ENCODE measurements around the gene RNASEH2B. TPM values are rescaled to one million over a fixed set of nuclear protein-coding genes. Genes with fewer than 3 reads are reported as not detected.

Gene RNASEH2B
- polyA plus RNA-seq, 1 donor from 2014 or later, result 25.2 TPM

DNA sequence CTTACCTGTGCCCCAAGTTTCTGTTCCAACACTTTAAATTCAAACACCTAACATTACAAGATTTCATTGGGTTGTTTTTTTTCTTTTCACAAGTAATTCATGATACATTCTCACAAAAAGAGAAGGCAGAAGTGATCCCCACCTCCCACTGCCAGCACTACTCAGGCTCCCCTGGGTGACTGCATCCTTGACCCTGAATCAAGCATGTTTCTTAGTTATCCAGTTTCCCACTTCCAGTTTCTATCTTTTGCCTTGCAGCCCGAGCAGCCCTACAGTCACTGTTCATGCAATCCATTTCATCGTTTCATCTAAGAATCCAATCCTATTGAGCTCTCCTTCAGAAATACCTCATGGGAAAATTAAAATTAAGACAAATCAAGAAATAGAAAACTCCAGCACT is 61.4 kb downstream of the RNASEH2B start:
- TF ChIP-seq EZH2 (IDR thresholded peaks at IDR 0.05; ENCODE audit: borderline replicate concordance, insufficient read depth, low read length, poor library complexity, severe bottlenecking) (no peak), EP300 (conservative IDR thresholded peaks at IDR 0.05; ENCODE audit: poor library complexity, severe bottlenecking) (no peak), TAF1 (IDR thresholded peaks at IDR 0.05; ENCODE audit: low read depth) (no peak), SMC3 (conservative IDR thresholded peaks at IDR 0.05; ENCODE audit: poor library complexity) (no peak), RAD21 (conservative IDR thresholded peaks at IDR 0.05) (no peak), MXI1 (conservative IDR thresholded peaks at IDR 0.05; ENCODE audit: poor library complexity, severe bottlenecking) (no peak), POLR2AphosphoS5 (IDR thresholded peaks at IDR 0.05) (no peak)
- TF ChIP-seq, protein P1, sequence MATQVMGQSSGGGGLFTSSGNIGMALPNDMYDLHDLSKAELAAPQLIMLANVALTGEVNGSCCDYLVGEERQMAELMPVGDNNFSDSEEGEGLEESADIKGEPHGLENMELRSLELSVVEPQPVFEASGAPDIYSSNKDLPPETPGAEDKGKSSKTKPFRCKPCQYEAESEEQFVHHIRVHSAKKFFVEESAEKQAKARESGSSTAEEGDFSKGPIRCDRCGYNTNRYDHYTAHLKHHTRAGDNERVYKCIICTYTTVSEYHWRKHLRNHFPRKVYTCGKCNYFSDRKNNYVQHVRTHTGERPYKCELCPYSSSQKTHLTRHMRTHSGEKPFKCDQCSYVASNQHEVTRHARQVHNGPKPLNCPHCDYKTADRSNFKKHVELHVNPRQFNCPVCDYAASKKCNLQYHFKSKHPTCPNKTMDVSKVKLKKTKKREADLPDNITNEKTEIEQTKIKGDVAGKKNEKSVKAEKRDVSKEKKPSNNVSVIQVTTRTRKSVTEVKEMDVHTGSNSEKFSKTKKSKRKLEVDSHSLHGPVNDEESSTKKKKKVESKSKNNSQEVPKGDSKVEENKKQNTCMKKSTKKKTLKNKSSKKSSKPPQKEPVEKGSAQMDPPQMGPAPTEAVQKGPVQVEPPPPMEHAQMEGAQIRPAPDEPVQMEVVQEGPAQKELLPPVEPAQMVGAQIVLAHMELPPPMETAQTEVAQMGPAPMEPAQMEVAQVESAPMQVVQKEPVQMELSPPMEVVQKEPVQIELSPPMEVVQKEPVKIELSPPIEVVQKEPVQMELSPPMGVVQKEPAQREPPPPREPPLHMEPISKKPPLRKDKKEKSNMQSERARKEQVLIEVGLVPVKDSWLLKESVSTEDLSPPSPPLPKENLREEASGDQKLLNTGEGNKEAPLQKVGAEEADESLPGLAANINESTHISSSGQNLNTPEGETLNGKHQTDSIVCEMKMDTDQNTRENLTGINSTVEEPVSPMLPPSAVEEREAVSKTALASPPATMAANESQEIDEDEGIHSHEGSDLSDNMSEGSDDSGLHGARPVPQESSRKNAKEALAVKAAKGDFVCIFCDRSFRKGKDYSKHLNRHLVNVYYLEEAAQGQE (IDR thresholded peaks at IDR 0.05; ENCODE audit: borderline replicate concordance), result no peak
- TF ChIP-seq, protein P2, sequence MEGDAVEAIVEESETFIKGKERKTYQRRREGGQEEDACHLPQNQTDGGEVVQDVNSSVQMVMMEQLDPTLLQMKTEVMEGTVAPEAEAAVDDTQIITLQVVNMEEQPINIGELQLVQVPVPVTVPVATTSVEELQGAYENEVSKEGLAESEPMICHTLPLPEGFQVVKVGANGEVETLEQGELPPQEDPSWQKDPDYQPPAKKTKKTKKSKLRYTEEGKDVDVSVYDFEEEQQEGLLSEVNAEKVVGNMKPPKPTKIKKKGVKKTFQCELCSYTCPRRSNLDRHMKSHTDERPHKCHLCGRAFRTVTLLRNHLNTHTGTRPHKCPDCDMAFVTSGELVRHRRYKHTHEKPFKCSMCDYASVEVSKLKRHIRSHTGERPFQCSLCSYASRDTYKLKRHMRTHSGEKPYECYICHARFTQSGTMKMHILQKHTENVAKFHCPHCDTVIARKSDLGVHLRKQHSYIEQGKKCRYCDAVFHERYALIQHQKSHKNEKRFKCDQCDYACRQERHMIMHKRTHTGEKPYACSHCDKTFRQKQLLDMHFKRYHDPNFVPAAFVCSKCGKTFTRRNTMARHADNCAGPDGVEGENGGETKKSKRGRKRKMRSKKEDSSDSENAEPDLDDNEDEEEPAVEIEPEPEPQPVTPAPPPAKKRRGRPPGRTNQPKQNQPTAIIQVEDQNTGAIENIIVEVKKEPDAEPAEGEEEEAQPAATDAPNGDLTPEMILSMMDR (IDR thresholded peaks at IDR 0.05; ENCODE audit: poor library complexity, severe bottlenecking), result no peak
- Histone ChIP-seq H3K9me3 (ENCODE audit: low read length) (no peaks in the 10 kb centered on the region), H3F3A (ENCODE audit: insufficient read depth, low read length, poor library complexity, severe bottlenecking) (no peaks in the 10 kb centered on the region), H4K20me1 (ENCODE audit: insufficient read depth) (no peaks in the 10 kb centered on the region), H3K9me2 (ENCODE audit: insufficient read depth, low read length) (no peaks in the 10 kb centered on the region), H3K27me3 (ENCODE audit: insufficient read depth, low read depth, low read length) (no peaks in the 10 kb centered on the region), H3K79me2 (replicated peaks; ENCODE audit: insufficient read depth, low read length) (no peaks in the 10 kb centered on the region), H3K27ac (ENCODE audit: low read length) (no peak overlapping the region), H3K9ac (ENCODE audit: low read length) (no peak overlapping the region), H2AFZ (ENCODE audit: low read depth, low read length) (no peak overlapping the region), H3K4me3 (ENCODE audit: low read length) (no peak overlapping the region), H3K4me2 (ENCODE audit: low read length) (no peak overlapping the region), H3K36me3 (ENCODE audit: insufficient read depth, low read length) (no peaks in the 10 kb centered on the region)

DNA sequence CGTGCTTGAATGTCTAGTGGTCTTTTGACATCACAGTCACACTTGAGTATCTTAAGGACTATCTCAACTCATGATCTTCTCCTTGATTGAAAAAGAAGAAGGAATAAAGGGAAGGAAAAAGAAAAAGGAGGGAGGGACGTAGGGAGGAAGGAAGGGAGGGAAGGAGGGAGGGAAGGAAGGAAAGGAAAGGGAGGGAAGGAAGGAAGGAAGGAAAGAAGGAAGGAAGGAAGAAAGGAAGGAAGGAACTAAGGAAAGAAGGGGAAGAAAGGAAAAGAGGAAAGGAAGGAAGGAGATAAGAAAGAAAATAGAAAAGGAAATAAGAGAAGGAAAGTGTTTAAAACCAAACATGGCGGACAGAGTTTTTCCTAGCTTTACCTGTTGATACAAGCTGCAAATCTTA is 64.7 kb downstream of the RNASEH2B start:
- Histone ChIP-seq H2AFZ (ENCODE audit: low read depth, low read length) (no peak overlapping the region), H4K20me1 (ENCODE audit: insufficient read depth) (no peaks in the 10 kb centered on the region), H3K9me2 (ENCODE audit: insufficient read depth, low read length) (no peaks in the 10 kb centered on the region), H3K27ac (ENCODE audit: low read length) (no peak overlapping the region), H3K4me3 (ENCODE audit: low read length) (no peak overlapping the region), H3K9ac (ENCODE audit: low read length) (no peak overlapping the region), H3K9me3 (ENCODE audit: low read length) (no peaks in the 10 kb centered on the region), H3K27me3 (ENCODE audit: insufficient read depth, low read depth, low read length) (no peaks in the 10 kb centered on the region), H3K79me2 (replicated peaks; ENCODE audit: insufficient read depth, low read length) (no peaks in the 10 kb centered on the region), H3F3A (ENCODE audit: insufficient read depth, low read length, poor library complexity, severe bottlenecking) (no peaks in the 10 kb centered on the region), H3K4me2 (ENCODE audit: low read length) (no peak overlapping the region), H3K36me3 (ENCODE audit: insufficient read depth, low read length) (no peaks in the 10 kb centered on the region)
- TF ChIP-seq MXI1 (conservative IDR thresholded peaks at IDR 0.05; ENCODE audit: poor library complexity, severe bottlenecking) (no peak), RAD21 (conservative IDR thresholded peaks at IDR 0.05) (no peak), EP300 (conservative IDR thresholded peaks at IDR 0.05; ENCODE audit: poor library complexity, severe bottlenecking) (no peak), TAF1 (IDR thresholded peaks at IDR 0.05; ENCODE audit: low read depth) (no peak), POLR2AphosphoS5 (IDR thresholded peaks at IDR 0.05) (no peak), EZH2 (IDR thresholded peaks at IDR 0.05; ENCODE audit: borderline replicate concordance, insufficient read depth, low read length, poor library complexity, severe bottlenecking) (no peak)
- TF ChIP-seq, protein P2 (IDR thresholded peaks at IDR 0.05; ENCODE audit: poor library complexity, severe bottlenecking), result no peak
- TF ChIP-seq, protein P1 (IDR thresholded peaks at IDR 0.05; ENCODE audit: borderline replicate concordance), result no peak

Data from neural cell (in vitro differentiated cells).